ENCODE results near the gene GCK. TPM values are rescaled to one million over a fixed set of nuclear protein-coding genes. Genes with fewer than 3 reads are reported as not detected.

GCK gene
- total and polyA plus RNA-seq, 2 of the 13 experiments (the other 11 are each of a cell fraction or from before 2014, with no cell fraction given): not detected

GRCh38 chr7:44177570-44178131 is 11.6 kb downstream of the GCK start (continued):
- TF ChIP-seq ZXDC (CRISPR knock-in tag; IDR thresholded peaks at IDR 0.05): no peak

- Histone ChIP-seq H3K27ac (ENCODE audit: extremely low read length, insufficient read depth, low read length) (no peak overlapping the region), H3K79me2 (ENCODE audit: insufficient read depth, low read length) (no peaks in the 10 kb centered on the region), H3K9me3 (ENCODE audit: low read length) (no peaks in the 10 kb centered on the region), H2AFZ (ENCODE audit: low read length) (no peak overlapping the region), H3K9ac (ENCODE audit: insufficient read depth, low read depth, low read length) (no peak overlapping the region), H3K4me1 (ENCODE audit: insufficient read depth, low read length) (no peaks in the 10 kb centered on the region), H3K4me2 (ENCODE audit: low read depth, low read length) (no peak overlapping the region), H3K4me3 (replicated peaks in 1 of 3; ENCODE audit: insufficient read depth in 1 of 3, low read depth in 2 of 3, low read length in 3 of 3) (no peak overlapping the region), H4K20me1 (ENCODE audit: insufficient read depth, low read length) (no peaks in the 10 kb centered on the region), H3K27me3 (ENCODE audit: control insufficient read depth in 1 of 2, insufficient read depth in 2 of 2, low read length in 2 of 2) (peaks cover 0 to 9% of the 10 kb centered on the region in 2 experiments; a peak in 3 of 5 replicates), H3K36me3 (replicated peaks in 1 of 2; ENCODE audit: control insufficient read depth in 1 of 2, insufficient read depth in 2 of 2, low read length in 2 of 2) (no peaks in the 10 kb centered on the region)
- 9% methylated on average over 6 of the region's 7 CpGs for WGBS (ENCODE audit: low lambda C conversion rate)
- FAIRE-seq (no peak), DNase-seq (ENCODE audit: low spot score) (no peak), ATAC-seq (no peak)
- ChIA-PET CTCF (ENCODE audit: low intra/inter-chr PET ratio, low total read pairs) (no interaction called here), POLR2A (no interaction called here)
- BruUV-seq (replicated peaks): no TSS peak
- in situ Hi-C loops (cut with HindIII; ENCODE audit: extremely low pct_ligation_motif_present, low pct_unique_long_range_greater_than_20kb): no loop called here
- intact Hi-C loops (cut with micrococcal nuclease; ENCODE audit: unreplicated experiment): no loop called here
- TF ChIP-seq CREM (IDR thresholded peaks at IDR 0.05): no peak
- no peak for TF ChIP-seq CREM (CRISPR knock-in tag; IDR thresholded peaks at IDR 0.05)
- no peak for TF ChIP-seq ZFP91 (CRISPR knock-in tag; IDR thresholded peaks at IDR 0.05; ENCODE audit: borderline replicate concordance)
- no peak for TF ChIP-seq CREB3 (CRISPR knock-in tag; IDR thresholded peaks at IDR 0.05)
- TF ChIP-seq ZNF550 (CRISPR knock-in tag; IDR thresholded peaks at IDR 0.05; ENCODE audit: borderline replicate concordance): no peak
- TF ChIP-seq CSRNP1 (CRISPR knock-in tag; IDR thresholded peaks at IDR 0.05): no peak
- TF ChIP-seq HNF4A (CRISPR knock-in tag; IDR thresholded peaks at IDR 0.05): no peak
- TF ChIP-seq ELF4 (CRISPR knock-in tag; IDR thresholded peaks at IDR 0.05; ENCODE audit: borderline replicate concordance): no peak
- no peak for TF ChIP-seq YEATS2 (CRISPR knock-in tag; IDR thresholded peaks at IDR 0.05; ENCODE audit: borderline replicate concordance)
- no peak for TF ChIP-seq ZNF556 (CRISPR knock-in tag; IDR thresholded peaks at IDR 0.05; ENCODE audit: borderline replicate concordance)
- no peak for TF ChIP-seq ZNF773 (CRISPR knock-in tag; IDR thresholded peaks at IDR 0.05; ENCODE audit: borderline replicate concordance)
- TF ChIP-seq ATM (IDR thresholded peaks at IDR 0.05; ENCODE audit: borderline replicate concordance): no peak
- no peak for TF ChIP-seq SMC3 (IDR thresholded peaks at IDR 0.05; ENCODE audit: low read length)
- no peak for TF ChIP-seq NCOR1 (IDR thresholded peaks at IDR 0.05; ENCODE audit: borderline replicate concordance, low read length)
- TF ChIP-seq ATF1 (CRISPR knock-in tag; IDR thresholded peaks at IDR 0.05): no peak
- TF ChIP-seq HNRNPLL (IDR thresholded peaks at IDR 0.05; ENCODE audit: low read depth, low read length, poor library complexity, severe bottlenecking): no peak
- no peak for TF ChIP-seq SMAD3 (CRISPR knock-in tag; IDR thresholded peaks at IDR 0.05)
Measured at GRCh38 chr7:44176486-44176885, 12.8 kb downstream of the GCK start.

Data from HepG2 (cell line).